ENCODE results near the gene SREBF2.

DNA sequence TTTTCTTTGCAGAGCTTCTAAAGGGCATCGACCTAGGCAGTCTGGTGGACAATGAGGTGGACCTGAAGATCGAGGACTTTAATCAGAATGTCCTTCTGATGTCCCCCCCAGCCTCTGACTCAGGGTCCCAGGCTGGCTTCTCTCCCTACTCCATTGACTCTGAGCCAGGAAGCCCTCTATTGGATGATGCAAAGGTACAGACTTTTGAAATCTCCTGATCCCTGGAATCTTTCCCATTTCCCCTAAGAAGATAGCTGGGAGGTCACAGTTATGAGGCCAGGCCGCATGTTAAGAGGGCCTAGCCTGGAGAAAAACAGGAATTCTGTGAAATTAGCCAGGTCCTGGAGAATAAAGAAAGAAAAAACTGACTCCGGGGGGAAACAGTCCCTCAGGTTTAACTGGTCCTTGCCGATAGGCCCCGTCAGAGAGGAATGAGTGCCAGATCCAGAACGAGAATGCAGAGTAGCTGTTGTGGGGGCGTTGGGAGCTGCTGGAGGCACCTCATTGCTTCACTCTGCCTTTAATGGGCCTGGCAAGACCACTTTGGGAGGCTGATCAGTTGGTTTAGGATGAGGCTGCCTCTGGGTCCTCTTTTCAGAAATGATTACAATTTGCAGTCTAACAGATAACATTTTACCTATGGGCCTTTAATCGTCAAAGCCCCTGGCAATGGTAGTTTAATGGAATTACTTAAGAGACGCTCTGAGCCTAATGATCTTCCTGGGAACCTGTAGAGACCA lies 42.8 kb downstream of the SREBF2 start:
- TF ChIP-seq EZH2 (IDR thresholded peaks at IDR 0.05) (no peak), POLR2AphosphoS5 (IDR thresholded peaks at IDR 0.05; ENCODE audit: borderline replicate concordance, low read depth, low read length) (no peak), FOXP2 (optimal IDR thresholded peaks at IDR 0.05; ENCODE audit: control extremely low read depth, extremely low read length, insufficient read depth) (no peak)

All from SK-N-MC (cell line).